Measurements from ENCODE around the gene TMEM8B.

TMEM8B gene

DNA sequence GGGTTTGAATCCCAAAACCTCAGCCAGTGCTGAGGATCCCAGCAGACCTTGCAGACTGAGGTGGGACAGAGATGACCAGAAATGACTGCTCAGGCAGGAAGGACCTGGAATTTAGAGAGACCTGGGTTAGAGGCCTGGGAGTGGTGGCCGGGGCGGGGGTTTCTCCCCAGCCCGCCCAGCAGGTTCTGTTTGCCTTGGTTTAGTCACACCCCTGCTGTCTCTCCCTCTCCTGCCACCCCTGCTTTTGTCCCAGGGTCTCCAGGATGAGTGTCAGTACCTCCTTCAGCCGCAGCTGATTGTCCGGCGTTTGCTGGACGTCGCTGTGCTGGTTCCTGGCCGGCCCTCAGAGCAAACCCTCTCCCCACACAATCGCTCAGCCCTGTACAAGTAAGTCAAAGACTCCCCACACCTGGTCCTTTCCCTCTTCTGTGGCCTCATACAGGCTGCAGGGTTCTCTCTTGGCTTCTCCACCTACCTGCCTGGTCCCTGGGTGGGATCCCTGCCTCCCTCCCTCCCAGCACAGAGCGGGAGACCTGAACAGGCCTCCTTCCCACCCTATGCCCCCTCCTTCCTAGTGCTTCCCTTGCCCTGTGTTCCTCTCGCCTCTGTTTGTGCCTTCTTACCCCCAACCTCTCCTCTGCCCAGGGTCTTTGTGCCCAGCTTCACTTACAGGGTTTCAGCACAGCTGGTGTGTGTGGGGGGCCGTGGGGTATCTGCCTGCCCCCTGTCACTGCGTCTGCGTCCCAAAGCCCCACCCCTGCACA is 12.0 kb downstream of the TMEM8B start:
- no peak for DNase-seq (ENCODE audit: low read depth)

DNA sequence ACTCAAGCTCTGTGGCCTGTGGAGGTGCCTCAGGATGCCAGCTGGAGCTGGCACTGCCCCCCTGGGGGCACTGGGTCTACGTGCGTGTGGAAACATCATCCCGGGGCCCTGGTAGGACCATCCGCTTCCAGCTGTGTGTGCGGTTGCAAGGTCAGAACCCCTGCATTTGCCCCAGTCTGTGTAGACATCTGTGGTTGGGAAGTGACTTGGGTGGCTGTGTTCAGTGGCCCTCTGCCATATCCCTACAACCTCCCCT is 12.5 kb downstream of the TMEM8B start:
- no peak for DNase-seq (ENCODE audit: low read depth)

DNA sequence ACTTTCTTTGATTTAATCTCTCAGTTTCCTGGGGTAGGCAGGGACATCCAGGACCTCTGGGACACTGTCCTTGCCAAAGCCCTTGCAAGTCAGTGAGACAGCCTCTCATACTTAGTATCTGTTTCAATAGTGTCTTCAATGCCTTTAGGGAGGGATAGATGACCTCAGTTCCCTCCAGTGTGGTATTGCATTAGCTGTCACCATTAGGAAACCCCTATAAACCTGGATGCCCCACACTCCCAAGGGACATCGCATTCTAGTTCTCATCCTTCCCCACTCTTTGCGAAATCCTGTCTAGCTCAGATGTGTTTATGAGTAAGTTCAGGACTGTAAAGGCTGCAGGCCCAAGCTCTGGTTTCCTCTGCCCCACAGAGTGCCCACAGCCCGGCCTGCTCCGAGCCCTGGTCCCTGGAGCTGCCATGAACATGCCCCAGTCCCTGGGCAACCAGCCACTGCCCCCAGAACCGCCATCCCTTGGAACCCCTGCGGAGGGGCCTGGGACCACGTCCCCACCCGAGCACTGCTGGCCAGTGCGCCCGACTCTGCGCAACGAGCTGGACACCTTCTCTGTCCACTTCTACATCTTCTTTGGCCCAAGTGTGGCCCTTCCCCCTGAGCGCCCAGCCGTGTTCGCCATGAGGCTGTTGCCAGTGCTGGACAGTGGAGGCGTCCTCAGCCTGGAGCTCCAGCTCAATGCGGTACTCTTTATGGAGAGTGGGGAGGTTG is 13.2 kb downstream of the TMEM8B start:
- no peak for DNase-seq (ENCODE audit: low read depth)

DNA sequence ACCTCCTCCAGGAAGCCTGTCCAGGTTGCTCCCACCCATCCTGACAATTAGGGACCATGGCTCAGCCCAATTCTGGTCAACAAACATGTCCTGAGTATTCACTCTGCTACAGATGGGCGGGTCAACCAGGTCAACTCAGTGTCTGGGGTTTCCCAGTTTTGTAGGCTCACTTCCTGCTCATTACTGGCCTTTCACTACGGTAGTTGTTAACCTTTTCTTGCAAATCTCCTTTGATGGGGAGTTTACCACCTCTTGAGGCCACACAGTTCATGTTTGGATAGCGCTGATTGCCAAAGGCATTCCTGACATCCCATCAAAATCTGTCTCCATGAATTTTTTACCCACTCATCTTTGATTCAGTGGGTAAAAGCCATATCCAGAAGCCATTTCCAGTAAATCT is 13.8 kb downstream of the TMEM8B start:
- no peak for DNase-seq (ENCODE audit: low read depth)

DNA sequence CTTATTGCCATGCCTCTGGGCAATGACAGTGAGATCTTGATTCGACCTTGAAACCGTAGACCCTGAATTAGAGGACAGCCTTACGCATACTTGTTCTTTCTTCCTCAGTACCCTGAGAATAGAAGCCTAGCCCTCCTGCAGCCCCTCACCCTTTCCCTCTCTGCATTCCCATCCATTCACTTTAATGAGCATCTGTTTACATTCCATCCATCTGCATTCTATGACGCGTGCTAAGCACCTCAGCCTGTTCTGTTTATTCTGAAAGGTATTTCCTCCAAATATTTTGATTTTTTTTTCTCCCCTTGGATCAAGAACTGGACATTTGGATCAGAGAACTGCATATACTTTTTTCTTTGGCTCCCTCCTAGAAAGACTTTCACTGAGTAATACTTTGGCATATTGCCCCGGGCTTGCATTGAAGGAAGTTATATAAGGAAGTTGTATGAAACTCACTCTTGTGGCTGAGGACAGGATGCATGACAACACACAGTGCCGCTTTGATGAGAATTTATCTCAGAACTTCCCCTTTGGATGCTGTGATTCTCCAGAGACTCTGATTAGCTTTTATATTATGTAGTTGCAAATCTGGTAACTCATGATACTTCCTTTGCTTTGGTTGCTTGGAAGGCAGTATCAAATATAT is 15.7 kb downstream of the TMEM8B start:
- DNase-seq (ENCODE audit: low read depth) = no peak

DNA sequence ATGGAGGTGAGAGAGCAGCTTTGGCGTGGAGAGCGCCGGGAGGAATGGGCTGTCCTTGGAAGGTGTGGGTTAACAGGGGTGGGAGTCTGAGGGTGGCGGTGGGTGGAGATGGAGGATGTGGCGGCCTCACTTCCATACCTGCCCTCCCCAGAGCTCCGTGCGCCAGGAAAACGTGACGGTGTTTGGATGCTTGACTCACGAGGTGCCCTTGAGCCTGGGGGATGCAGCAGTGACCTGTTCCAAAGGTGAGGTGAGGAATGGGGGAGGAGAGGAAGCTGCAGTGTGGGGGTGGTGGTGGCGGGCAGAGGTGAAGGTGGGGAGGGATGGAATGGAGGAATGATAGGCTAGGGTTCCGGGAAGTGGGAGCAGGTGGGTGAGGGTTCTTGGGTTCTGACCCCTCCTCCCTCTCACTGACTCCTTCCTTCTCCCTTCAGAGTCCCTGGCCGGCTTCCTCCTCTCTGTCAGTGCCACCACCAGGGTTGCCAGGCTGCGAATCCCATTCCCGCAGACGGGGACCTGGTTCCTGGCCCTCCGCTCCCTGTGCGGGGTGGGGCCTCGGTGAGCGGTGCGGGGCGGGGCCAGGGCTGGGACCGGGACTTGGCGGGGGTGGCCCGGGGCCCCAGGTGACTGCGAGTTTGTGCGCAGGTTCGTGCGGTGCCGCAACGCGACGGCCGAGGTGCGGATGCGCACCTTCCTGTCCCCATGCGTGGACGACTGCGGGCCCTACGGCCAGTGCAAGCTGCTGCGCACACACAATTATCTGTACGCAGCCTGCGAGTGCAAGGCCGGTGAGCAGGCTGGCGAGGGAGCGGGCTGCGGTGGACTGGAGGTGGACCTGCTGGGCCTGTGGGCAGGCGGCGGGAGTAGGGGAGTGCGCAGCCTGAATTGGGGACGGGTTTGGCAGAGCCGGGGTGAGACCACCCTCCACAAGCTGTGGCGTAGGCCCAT is 17.1 kb downstream of the TMEM8B start:
- no peak for DNase-seq (ENCODE audit: low read depth)

DNA sequence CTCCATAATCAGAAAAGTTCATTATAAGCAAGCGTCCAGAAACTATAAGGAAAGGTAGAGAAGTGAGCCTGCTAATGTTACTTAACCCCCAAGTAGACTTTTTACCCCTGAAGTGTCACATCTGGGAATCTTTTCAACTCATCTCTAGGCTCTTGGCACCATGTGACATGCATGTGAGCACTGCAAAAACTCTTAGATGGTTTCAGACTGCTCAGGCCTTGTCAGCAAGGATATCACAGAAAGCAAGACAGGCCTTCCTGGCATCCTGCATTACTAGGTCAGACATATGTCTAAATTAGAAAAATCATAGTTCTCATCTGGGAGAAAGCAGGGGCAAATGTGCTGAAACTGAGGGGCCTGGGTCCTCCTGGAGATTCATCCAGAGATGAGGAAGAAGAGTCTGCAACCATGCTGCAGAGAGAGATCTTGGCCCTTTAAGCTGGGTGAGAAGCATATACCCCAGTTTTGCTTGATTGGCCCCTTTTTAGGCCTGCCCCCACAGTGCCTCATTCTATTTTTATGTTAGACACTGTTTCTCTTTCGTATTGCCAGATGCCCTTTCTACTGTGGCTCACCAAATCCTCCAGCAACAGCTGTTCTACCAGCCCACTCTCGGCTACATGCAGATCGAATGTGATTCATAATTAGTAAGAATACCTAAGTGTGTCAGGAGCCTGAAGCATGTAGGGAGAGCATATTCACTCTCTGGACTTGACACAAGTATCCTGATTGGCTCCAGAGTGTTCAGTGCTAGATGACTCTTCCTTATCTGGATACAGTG is 19.0 kb downstream of the TMEM8B start:
- no peak for DNase-seq (ENCODE audit: low read depth)

DNA sequence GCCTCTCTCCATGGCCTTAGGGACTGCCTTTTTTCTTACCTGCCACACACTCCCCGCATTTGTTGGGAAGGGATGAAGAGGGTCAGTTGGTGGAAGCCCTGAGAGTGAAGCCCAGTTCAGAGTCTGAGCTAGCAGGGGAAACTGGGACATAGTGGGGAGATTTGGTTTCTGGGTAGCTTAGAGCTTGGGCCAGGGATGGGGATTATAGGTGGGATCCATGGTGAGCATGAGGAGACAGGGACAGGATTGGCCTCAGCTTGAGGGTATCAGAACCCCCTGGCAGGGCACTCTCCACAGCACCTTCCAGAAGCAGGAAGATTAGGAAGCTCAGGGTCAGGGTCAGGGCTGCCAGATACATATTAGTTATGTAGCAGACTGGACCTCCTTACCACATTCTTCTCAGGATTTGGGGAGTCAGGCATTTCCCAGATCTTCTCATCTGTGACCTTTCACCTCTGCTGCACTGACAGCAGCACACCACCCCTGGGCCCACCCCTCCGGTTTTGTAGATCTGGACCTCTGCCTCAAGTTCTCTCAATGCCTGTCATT is 23.3 kb downstream of the TMEM8B start:
- no peak for DNase-seq (ENCODE audit: low read depth)

DNA sequence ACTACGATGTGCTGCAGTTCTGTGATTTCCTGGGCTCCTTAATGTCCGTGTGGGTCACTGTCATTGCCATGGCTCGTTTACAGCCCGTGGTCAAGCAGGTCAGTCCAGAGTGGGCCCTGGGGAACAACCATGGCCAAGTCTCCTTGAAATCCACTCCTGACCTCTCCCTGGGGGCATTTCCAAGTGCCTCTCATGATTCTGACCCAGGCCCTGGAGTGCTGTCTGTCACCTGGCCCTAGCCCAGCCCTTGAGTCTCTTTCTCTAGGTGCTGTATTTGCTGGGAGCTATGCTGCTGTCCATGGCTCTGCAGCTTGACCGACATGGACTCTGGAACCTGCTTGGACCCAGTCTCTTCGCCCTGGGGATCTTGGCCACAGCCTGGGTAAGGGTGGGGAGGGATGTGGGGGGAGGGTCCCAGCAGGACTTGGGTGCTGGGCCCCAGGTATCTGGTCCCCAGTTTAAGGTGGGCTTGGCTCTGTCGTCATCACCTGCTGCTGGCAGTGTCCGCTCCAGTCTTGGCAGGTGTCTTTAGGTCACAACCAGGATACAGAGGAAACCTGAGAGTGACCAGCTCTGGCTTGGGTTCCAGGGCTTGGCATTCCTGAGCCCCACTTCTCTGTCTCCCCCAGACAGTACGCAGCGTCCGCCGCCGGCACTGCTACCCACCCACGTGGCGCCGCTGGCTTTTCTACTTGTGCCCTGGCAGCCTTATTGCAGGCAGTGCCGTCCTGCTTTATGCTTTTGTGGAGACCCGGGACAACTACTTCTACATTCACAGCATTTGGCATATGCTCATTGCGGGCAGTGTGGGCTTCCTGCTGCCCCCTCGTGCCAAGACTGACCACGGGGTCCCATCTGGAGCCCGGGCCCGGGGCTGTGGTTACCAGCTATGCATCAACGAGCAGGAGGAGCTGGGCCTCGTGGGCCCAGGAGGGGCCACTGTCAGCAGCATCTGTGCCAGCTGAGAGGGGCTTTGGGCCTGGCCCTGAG is 24.1 kb downstream of the TMEM8B start:
- no peak for DNase-seq (ENCODE audit: low read depth)

DNA sequence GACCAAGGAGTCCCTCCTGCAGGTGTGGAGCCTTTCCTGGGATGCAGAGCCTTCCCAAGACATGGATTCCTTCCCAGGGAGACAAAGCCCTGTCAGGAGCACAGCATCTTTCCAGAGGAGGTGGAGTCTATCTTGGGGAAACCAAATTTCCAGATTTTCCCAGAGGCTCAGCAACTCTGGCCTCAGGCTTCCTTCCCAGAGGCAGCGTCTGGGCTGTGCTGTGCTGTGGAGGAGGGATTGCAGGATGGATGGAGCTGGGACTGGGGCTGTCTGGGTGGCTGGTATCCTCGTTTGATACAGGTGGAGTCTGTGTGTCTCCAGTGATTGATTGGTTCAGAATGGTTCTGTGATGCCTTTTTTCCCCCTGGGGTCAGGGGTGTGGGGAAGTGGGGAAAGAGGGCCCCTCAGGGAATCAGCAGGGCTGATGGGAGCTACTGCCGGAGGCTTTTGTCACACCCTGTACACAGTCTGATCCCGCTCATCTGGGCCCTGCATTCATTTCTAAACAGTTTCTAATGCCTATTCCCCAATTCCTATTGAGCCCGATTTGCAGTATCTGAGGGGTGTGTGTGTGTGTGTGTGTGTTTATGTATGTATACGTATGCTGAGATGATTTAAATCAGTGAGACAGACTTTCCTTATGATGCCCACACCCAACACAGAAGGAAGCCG is 25.2 kb downstream of the TMEM8B start:
- no peak for DNase-seq (ENCODE audit: low read depth)

DNA sequence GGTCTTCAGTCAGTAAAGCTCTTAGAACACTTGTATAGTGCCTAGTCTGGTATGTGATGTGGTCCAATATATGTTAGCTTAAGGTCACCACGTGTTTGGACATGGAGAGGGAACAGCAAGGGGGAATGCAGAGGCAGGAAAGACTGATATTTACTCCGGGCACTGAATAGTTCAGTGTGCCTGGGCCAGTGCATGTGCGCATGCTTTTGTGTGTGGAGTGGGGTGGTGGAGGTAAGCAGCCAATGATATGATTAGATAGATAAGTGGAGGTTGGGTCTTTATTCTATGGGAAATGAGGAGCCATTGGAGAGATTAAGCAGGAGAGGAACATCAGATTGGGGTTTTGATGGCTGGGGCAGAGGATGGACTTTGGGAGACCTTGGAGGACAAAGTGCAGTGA is 27.2 kb downstream of the TMEM8B start:
- no peak for DNase-seq (ENCODE audit: low read depth)

DNA sequence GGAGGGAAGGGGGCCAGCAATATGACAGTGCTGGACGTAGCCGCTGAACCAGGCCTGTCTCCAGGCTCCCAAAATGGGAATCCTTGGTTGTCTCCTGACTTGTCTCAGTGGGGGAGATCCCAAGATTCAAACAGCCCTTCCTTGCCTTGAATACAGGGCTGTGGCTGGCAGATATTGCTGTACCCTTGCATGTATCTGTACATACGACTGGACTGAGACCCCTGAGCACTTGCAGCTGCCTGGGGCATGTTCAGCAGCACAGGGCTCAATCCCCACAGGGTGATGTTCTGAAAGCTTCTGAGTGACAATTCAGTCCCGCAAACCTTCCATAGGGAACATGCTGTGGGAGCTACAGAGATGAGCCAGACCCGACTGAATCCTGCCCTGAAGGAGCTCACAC is 27.9 kb downstream of the TMEM8B start:
- no peak for DNase-seq (ENCODE audit: low read depth)

DNA sequence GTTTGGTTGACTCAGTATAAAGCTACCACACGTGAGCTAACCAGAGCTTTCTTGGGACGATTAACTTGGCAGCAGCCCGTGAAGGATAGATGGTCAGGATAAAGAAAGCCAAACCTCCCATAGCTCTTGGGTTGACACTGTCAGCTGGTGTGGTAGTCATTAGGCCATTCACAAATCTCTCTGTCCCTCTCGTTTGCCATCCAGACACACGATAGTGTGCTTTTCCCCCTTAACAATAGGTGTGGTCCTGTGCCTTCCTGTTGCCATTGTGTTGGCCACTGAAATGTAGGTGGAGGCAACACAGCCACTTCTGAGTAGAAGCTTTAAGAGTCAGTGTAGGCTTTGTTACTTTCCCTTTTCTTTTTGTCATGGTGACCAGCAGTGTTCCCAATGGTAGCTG is 29.4 kb downstream of the TMEM8B start:
- DNase-seq (ENCODE audit: low read depth) = no peak

DNA sequence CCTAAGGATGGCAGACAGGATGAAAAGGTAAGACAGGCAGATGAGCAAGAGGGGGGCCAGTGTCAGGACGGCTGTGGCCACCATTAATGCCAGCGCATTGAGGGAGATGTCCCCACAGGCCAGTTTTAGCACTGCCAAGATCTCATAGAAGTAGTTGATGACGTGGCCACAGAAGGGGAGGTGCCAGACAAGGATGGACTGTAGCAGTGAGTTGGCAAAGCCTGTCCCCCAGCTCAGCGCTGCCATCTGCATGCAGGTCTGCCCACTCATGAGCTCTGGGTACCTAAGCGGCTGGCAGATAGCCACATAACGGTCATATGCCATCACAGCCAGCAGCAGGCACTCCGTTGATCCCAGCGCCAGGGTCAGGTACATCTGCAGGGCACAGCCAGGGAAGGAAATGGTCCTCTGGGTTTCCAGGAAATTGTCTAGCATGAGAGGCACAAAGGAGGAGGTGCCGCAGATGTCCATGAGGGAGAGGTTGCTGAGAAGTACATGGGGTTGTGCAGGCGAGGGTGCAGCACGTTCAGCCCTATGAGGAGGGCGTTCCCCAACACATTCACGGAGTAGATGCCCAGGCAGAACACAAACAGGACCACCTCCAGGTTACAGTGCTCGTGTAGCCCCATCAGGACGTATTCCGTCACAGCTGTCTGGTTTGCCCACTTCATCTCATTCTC is 30.4 kb downstream of the TMEM8B start:
- DNase-seq (ENCODE audit: low read depth) = no peak

DNA sequence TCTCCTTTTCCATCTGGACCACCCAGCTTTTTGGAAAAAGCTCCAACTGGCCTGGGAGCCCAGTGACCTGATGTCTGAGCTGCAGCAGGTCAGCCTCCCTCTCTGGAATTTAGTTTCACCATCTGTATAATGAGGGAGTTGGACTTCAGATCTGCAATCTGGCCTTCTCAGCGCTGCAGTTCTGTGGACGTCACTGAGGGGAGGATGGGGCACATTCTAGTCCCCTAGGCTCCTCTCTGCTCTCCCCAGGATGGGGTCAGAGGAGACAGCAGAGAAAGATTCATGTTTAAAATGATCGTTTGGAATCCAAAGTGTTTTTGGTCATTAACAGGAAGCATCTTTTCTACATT is 30.9 kb downstream of the TMEM8B start:
- DNase-seq (ENCODE audit: low read depth) = no peak

DNA sequence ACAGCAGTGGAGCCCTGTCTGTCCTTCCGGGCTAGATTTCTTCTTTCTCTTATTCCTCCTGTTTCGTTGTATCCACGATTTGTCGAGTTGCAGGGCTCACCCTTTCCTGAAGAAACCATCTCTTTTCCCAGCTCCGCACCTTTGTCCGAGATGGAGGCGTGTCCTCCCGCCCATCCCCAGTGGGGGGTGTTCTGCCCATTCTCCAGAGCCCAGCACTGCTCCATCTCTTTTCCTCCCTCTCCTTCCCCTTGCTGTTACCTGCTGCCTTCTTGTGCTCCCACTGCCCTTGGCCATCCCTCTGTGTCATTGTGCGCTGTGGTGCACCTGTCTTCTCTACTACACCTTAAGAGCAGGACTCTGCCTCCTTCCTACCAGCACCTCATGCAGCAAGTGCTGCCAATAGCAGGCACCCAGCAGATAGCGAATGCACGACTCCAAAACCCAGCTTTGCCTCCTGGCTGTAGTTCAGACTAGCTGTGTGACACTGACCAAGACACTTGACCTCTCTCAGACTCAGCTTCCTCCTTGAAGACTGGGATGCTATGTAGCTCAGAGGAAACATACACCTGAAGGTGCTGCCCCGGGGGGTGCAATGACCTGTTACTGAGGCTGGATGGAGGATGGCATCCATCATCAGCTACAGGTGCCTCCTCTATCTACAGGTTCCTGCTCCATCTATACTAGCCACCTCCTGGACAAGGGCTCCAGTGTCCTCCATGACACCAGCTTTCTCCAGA is 32.3 kb downstream of the TMEM8B start:
- no peak for DNase-seq (ENCODE audit: low read depth)

DNA sequence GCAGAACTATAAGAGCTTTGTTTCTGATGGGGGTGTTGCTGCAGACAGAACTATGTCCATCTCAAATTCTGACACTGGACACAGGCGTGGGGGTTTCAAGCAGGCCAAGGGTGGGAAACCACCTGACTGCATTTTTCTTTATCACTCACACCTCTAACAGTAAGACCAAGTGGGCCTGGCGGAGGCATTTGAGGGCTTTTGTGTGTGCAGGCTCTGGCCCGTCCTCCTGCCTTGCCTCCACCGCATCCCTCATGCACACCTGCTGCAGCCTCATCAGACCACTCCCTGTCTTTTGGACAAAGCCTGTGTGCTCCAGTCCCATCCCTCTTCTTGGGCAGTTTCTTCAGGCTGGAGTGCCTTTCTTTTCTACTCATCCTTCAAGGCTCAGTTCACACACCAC is 33.3 kb downstream of the TMEM8B start:
- DNase-seq (ENCODE audit: low read depth) = no peak

DNA sequence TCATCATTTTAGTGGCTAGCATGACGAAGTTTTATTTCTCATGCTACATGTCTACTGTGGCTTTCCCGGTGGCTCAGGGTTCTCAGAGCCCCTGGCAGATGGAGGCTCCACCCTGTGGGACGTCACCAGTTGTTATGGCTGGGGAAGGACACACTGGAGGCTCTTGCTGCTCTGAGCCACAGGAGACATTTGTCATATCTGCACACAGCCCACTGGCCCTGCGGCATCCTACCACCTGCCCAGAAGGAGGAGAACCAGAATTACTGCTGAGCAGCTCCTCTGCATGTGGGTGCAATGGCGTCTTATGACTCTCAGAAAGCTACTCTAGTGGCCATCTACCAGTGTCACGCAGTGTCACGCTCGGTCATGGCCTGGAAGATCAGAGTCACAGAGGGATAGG is 34.6 kb downstream of the TMEM8B start:
- no peak for DNase-seq (ENCODE audit: low read depth)

Measured in stimulated activated CD4-positive, alpha-beta T cell treated with anti-CD3 and anti-CD28 coated beads, Interleukin-2, amount 100 ng/mL, for 4 hours (primary cell).